GM19035 (cell line): ENCODE data around the gene BUB3.

ENCODE experiments used
- ATAC-seq: cut with Tn5 transposase; IDR thresholded peaks from one replicate; pipeline ENCODE4 v1.9.1; 2021; ENCODE audit not compliant: unreplicated experiment

BUB3 gene

DNA sequence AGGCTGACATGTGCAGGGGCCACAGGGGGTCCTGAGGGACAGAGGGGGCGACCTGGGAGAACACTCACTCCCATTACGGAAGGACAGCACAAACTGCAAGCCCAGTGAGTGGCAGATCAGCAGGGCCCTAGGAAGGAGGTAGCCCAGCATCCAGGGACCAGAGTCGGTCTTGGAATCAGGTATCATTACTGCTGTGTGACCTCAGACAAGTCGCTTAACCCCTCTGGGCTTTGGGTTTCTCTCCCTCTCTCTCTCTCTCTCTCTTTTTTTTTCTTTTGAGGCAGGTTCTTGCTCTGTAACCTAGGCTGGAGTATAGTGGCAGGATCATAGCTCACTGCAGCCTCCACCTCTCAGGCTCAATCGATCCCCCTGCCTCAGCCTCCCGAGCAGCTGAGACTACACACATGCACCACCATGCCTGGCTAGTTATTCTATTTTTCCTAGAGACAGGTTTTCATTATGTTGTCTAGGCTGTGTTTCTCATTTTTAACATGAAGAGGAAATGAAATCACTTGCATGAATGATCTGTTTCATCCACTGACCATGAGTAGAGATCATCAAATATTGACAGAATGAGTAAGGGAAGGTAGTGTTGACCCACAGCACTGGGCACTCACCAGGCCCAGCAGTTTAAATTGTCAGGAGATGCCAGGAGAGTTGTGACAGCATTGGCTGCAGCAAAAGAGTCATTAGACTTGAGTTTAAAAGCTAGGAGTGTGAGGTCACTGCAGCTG, 49.4 kb downstream of the BUB3 start:
- ATAC-seq: no peak

DNA sequence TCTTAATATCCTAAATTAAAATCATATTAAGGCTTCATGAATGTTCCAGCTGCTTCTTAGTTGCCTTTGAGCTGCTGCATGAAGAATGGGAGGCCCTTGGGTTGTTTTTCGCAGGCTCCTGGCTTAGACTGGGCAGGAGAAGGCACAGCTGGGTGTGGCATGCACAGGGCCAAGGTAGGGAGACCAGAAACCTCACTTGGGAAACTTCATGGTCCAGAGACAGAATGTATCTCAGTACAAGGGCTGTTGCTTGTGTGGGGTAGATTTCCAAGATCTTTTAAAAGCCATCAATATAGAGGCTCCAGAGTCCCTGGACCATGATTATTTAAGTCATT, 49.9 kb downstream of the BUB3 start:
- ATAC-seq: no peak

GRCh38 chr10:123205041-123205440, 50.8 kb downstream of the BUB3 start:
- no peak for ATAC-seq

- ATAC-seq: no peak
Observed at GRCh38 chr10:123212063-123212462, 57.9 kb downstream of the BUB3 start.

- ATAC-seq: no peak
Observed at GRCh38 chr10:123212640-123213039, 58.4 kb downstream of the BUB3 start.

GRCh38 chr10:123213192-123213591, 59.0 kb downstream of the BUB3 start:
- no peak for ATAC-seq
